Measurements from ENCODE around the gene KIF2A. TPM values are rescaled to one million over a fixed set of nuclear protein-coding genes. Genes with fewer than 3 reads are reported as not detected.

KIF2A gene
- total and polyA plus RNA-seq, 2 of the 4 experiments (the other 2 are of a cell fraction) = 23.6 to 37.3 TPM

DNA sequence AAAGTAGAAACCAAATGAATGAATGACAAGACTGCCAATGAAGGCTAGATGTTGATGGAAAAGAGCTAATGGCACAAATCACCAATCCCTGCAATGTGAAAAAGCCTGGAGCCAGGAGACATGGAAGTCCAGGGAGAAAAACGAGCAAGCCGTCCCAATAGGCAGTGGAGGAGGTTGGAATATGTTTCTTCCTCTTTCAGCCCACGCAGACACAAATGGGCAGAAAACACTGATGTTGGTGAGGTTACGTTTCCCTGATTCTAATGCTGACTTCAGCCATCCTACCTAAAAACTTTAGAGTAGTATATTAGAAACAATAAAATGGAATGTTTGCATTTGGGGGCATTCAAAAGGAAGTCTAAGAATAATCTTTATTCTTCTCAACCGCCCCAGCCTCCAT is 23.9 kb upstream of the KIF2A start:
- Histone ChIP-seq H3K27ac (ENCODE audit: insufficient read depth, low read length) (no peak overlapping the region), H3K14ac (replicated peaks; ENCODE audit: low read depth, low read length) (no peak overlapping the region), H4K5ac (ENCODE audit: low read depth, low read length) (no peak overlapping the region), H4K8ac (ENCODE audit: low read depth in 2 of 2, low read length in 2 of 2) (no peak overlapping the region), H3K27me3 (ENCODE audit: control insufficient read depth, insufficient read depth, low read length) (no peaks in the 10 kb centered on the region; the same call in 1 of the 2 replicates), H3K9me3 (ENCODE audit: control insufficient read depth, insufficient read depth, low read length) (no peaks in the 10 kb centered on the region), H3K4me2 (ENCODE audit: low read depth, low read length) (no peak overlapping the region), H3K18ac (ENCODE audit: low read depth, low read length) (no peak overlapping the region), H2BK120ac (ENCODE audit: low read depth, low read length) (no peak overlapping the region), H3K4me1 (ENCODE audit: control insufficient read depth, insufficient read depth, low read length) (no peaks in the 10 kb centered on the region), H3K36me3 (ENCODE audit: control insufficient read depth, insufficient read depth, low read length) (no peaks in the 10 kb centered on the region), H3K9ac (ENCODE audit: low read depth, low read length) (no peak overlapping the region), H3K9me1 (ENCODE audit: insufficient read depth, low read length) (no peaks in the 10 kb centered on the region), H2BK5ac (ENCODE audit: low read depth, low read length, poor library complexity, severe bottlenecking) (no peak overlapping the region), H2AK5ac (ENCODE audit: low read depth, low read length) (no peak overlapping the region), H3K4me3 (ENCODE audit: insufficient read depth, low read depth, low read length) (no peak overlapping the region), H3K23ac (ENCODE audit: low read depth, low read length) (no peak overlapping the region), H2AK9ac (replicated peaks; ENCODE audit: low read depth, low read length, poor library complexity) (no peak overlapping the region), H2AFZ (replicated peaks; ENCODE audit: low read length, poor library complexity) (no peak overlapping the region), H3K4ac (ENCODE audit: low read depth, low read length) (no peak overlapping the region), H2BK15ac (ENCODE audit: low read depth, low read length) (no peak overlapping the region), H3K79me1 (ENCODE audit: low read depth in 1 of 2, low read length in 2 of 2) (no peaks in the 10 kb centered on the region), H3K56ac (ENCODE audit: extremely low read depth, insufficient read depth, low read length) (no peak overlapping the region), H2BK20ac (ENCODE audit: low read depth, low read length) (no peak overlapping the region), H4K91ac (ENCODE audit: insufficient read depth, low read depth, low read length) (no peak overlapping the region), H4K20me1 (ENCODE audit: insufficient read depth, low read length) (no peaks in the 10 kb centered on the region)
- ATAC-seq (ENCODE audit: low read depth) (no peak), DNase-seq (no peak)
- BruUV-seq (replicated peaks) = no TSS peak
- TF ChIP-seq, protein P1, sequence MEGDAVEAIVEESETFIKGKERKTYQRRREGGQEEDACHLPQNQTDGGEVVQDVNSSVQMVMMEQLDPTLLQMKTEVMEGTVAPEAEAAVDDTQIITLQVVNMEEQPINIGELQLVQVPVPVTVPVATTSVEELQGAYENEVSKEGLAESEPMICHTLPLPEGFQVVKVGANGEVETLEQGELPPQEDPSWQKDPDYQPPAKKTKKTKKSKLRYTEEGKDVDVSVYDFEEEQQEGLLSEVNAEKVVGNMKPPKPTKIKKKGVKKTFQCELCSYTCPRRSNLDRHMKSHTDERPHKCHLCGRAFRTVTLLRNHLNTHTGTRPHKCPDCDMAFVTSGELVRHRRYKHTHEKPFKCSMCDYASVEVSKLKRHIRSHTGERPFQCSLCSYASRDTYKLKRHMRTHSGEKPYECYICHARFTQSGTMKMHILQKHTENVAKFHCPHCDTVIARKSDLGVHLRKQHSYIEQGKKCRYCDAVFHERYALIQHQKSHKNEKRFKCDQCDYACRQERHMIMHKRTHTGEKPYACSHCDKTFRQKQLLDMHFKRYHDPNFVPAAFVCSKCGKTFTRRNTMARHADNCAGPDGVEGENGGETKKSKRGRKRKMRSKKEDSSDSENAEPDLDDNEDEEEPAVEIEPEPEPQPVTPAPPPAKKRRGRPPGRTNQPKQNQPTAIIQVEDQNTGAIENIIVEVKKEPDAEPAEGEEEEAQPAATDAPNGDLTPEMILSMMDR (conservative IDR thresholded peaks at IDR 0.05; ENCODE audit: low read depth, low read length) = no peak
- TF ChIP-seq RCOR1 (IDR thresholded peaks at IDR 0.05; ENCODE audit: insufficient replicate concordance, low read length) = no peak
- no CpG with 5 or more reads among the region's 5 CpGs for WGBS, 2 experiments (ENCODE audit: extremely low coverage in 2 of 2, insufficient read length in 1 of 2)
- dilution Hi-C loops (cut with HindIII; ENCODE audit: low sequenced_read_pairs, unreplicated experiment) (no loop called here), in situ Hi-C loops (cut with MboI; ENCODE audit: low sequenced_read_pairs) (no loop called here), intact Hi-C loops (cut with micrococcal nuclease) (no loop called here)
- POLR2A ChIA-PET (ENCODE audit: unreplicated experiment) = no interaction called here
- CTCF ChIA-PET = no interaction called here

All from IMR-90 (cell line).